Measurements from ENCODE around the gene WDR91. TPM values are rescaled to one million over a fixed set of nuclear protein-coding genes. Genes with fewer than 3 reads are reported as not detected.

WDR91 gene
- total RNA-seq, 2 donors from 2014 or later: 28.0 to 32.4 TPM

- Histone ChIP-seq H3K9me3 (no peaks in the 10 kb centered on the region), H3K4me1 (peaks cover 31% of the 10 kb centered on the region), H3K27me3 (no peaks in the 10 kb centered on the region), H3K4me3 (no peak overlapping the region), H3K36me3 (replicated peaks in 1 of 2; ENCODE audit: insufficient read depth in 1 of 2, low read depth in 2 of 2) (no peaks in the 10 kb centered on the region), H3K27ac (no peak overlapping the region)
- ATAC-seq (no peak), DNase-seq (no peak)
- TF ChIP-seq CTCF (IDR thresholded peaks at IDR 0.05) (no peak), POLR2A (IDR thresholded peaks at IDR 0.05) (no peak)
- 72 to 77% methylated on average over 1 of the region's 1 CpG for WGBS, 2 donors
- intact Hi-C loops (cut with DNase I): no loop called here
Measured at GRCh38 chr7:135152442-135152841, 58.9 kb downstream of the WDR91 start.

GRCh38 chr7:135151533-135151932 is 59.8 kb downstream of the WDR91 start:
- DNase-seq: peak in 1 of 4 donors; percentile 52
- intact Hi-C loops (cut with DNase I): no loop called here
- H3K27ac ChIP-seq: peak overlapping the region in 1 of 4 donors; percentile 90

GRCh38 chr7:135151132-135151531 is 60.2 kb downstream of the WDR91 start:
- no peak for TF ChIP-seq CTCF (IDR thresholded peaks at IDR 0.05)
- TF ChIP-seq POLR2A (IDR thresholded peaks at IDR 0.05): no peak
- H3K27ac ChIP-seq: peak overlapping the region in 1 of 4 donors; percentile 90
- H3K4me1 ChIP-seq: peaks cover 37% of the 10 kb centered on the region
- DNase-seq (no peak), ATAC-seq (no peak)
- no peaks in the 10 kb centered on the region for H3K27me3 ChIP-seq
- no peaks in the 10 kb centered on the region for H3K36me3 ChIP-seq (replicated peaks in 1 of 2; ENCODE audit: insufficient read depth in 1 of 2, low read depth in 2 of 2)
- H3K9me3 ChIP-seq: no peaks in the 10 kb centered on the region
- no peak overlapping the region for H3K4me3 ChIP-seq
- 81 to 96% methylated on average over 2 of the region's 2 CpGs for WGBS, 2 donors
- intact Hi-C loops (cut with DNase I): no loop called here

More at GRCh38 chr7:135151533-135151932, 59.8 kb downstream of the WDR91 start:
- Histone ChIP-seq H3K27me3 (no peaks in the 10 kb centered on the region), H3K4me3 (no peak overlapping the region), H3K9me3 (no peaks in the 10 kb centered on the region), H3K36me3 (replicated peaks in 1 of 2; ENCODE audit: insufficient read depth in 1 of 2, low read depth in 2 of 2) (no peaks in the 10 kb centered on the region), H3K4me1 (peaks cover 37% of the 10 kb centered on the region)
- ATAC-seq: no peak
- TF ChIP-seq POLR2A (IDR thresholded peaks at IDR 0.05) (peak in 1 of 3 donors; percentile 27), CTCF (IDR thresholded peaks at IDR 0.05) (no peak)
- WGBS, 2 donors: 71 to 82% methylated on average over 6 of the region's 6 CpGs

DNA sequence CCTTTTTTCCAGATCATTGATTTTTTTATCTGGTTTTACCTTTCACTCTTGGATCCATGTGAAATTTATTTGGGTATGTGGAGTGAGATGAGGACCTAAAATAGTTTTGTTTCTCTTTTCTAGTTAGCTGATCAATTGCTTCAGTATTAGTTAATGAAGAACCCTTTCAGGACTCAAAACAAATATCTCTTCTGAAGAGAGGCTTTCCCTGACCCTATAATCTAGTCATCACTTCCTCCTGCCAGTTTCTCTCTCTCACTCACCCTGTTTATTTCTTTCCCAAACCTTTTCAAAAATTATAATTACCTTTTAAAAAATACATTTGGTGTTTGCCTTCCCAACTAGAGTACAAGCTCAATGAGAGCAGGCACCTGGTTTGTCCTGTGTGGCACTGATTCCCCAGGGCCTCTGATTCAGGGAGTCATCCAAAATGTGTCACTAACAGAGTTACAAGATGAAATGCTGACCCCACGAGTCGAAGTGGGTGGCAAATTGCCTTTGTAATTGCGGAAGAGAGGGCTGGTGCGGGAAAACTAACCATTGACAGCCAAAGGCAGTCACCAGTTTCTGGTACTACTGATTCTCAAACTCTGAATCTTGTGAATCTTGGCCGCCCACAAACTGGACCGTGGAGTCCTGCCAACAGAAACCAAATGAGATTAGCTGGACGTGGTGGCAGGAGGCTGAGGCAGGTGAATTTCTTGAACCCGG is 61.1 kb downstream of the WDR91 start:
- ATAC-seq (no peak), DNase-seq (peak in 1 of 4 donors; percentile 17)
- H3K27ac ChIP-seq: peak overlapping the region in 3 of 4 donors; percentile 4 to 90 (median 34)
- intact Hi-C loops (cut with DNase I): no loop called here
- peaks cover 37% of the 10 kb centered on the region for H3K4me1 ChIP-seq
- no peak overlapping the region for H3K4me3 ChIP-seq
- no peaks in the 10 kb centered on the region for H3K9me3 ChIP-seq
- no peaks in the 10 kb centered on the region for H3K27me3 ChIP-seq
- no peak for TF ChIP-seq POLR2A (IDR thresholded peaks at IDR 0.05)
- TF ChIP-seq CTCF (IDR thresholded peaks at IDR 0.05): no peak
- no peaks in the 10 kb centered on the region for H3K36me3 ChIP-seq (replicated peaks in 1 of 2; ENCODE audit: insufficient read depth in 1 of 2, low read depth in 2 of 2)
- 35 to 48% methylated on average over 8 of the region's 8 CpGs for WGBS, 2 donors
